AG09309 (cell line): ENCODE data around the gene TRAF4.

Source experiments
- DNase-seq: peaks from one replicate; pipeline ENCODE4 v3.0.0-alpha.2; 2010; ENCODE audit warnings: low read depth
- H3K4me3 ChIP-seq: 2 replicates; pipeline ENCODE4 v1.5.1; 2011; ENCODE audit warnings: mild to moderate bottlenecking, low read depth, low read length, moderate library complexity; ENCODE audit not compliant: control insufficient read depth
- TF ChIP-seq, protein P1 (sequence below): IDR thresholded peaks from 2 replicates; pipeline ENCODE4 v1.5.1; 2011; ENCODE audit warnings: mild to moderate bottlenecking, low read depth, low read length, inconsistent platforms; ENCODE audit not compliant: insufficient read depth, control insufficient read depth; ENCODE audit errors: missing control alignments

Gene TRAF4

DNA sequence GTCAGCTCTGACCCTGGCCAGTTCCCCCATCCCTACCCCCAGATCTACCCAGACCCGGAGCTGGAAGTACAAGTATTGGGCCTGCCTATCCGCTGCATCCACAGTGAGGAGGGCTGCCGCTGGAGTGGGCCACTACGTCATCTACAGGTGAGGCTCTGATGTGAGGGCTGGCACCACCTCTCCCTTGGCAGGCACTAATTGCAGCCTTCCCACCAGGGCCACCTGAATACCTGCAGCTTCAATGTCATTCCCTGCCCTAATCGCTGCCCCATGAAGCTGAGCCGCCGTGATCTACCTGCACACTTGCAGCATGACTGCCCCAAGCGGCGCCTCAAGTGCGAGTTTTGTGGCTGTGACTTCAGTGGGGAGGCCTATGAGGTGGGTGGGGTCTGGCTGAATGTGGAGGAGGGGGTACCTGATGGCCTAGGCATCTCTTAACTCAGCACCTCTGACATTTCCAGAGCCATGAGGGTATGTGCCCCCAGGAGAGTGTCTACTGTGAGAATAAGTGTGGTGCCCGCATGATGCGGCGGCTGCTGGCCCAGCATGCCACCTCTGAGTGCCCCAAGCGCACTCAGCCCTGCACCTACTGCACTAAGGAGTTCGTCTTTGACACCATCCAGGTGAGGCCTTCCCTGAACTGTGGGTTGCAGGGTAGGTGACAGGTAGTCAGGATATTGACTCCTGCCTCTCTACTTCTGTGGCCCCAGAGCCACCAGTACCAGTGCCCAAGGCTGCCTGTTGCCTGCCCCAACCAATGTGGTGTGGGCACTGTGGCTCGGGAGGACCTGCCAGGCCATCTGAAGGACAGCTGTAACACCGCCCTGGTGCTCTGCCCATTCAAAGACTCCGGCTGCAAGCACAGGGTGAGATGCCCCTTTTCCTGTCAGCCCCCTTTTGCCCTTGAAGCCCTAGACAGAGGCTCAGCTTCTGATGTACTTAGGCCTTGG lies 4.3 kb downstream of the TRAF4 start:
- DNase-seq, result no peak
- TF ChIP-seq, protein P1, sequence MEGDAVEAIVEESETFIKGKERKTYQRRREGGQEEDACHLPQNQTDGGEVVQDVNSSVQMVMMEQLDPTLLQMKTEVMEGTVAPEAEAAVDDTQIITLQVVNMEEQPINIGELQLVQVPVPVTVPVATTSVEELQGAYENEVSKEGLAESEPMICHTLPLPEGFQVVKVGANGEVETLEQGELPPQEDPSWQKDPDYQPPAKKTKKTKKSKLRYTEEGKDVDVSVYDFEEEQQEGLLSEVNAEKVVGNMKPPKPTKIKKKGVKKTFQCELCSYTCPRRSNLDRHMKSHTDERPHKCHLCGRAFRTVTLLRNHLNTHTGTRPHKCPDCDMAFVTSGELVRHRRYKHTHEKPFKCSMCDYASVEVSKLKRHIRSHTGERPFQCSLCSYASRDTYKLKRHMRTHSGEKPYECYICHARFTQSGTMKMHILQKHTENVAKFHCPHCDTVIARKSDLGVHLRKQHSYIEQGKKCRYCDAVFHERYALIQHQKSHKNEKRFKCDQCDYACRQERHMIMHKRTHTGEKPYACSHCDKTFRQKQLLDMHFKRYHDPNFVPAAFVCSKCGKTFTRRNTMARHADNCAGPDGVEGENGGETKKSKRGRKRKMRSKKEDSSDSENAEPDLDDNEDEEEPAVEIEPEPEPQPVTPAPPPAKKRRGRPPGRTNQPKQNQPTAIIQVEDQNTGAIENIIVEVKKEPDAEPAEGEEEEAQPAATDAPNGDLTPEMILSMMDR, result no peak
- no peak overlapping the region for H3K4me3 ChIP-seq

DNA sequence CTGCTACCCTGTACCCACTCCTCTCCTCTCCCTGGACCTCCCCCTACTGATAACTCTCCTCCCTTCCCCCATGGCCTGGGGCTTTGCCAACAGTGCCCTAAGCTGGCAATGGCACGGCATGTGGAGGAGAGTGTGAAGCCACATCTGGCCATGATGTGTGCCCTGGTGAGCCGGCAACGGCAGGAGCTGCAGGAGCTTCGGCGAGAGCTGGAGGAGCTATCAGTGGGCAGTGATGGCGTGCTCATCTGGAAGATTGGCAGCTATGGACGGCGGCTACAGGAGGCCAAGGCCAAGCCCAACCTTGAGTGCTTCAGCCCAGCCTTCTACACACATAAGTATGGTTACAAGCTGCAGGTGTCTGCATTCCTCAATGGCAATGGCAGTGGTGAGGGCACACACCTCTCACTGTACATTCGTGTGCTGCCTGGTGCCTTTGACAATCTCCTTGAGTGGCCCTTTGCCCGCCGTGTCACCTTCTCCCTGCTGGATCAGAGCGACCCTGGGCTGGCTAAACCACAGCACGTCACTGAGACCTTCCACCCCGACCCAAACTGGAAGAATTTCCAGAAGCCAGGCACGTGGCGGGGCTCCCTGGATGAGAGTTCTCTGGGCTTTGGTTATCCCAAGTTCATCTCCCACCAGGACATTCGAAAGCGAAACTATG lies 5.2 kb downstream of the TRAF4 start:
- no peak for DNase-seq
- TF ChIP-seq, protein P1, result no peak

DNA sequence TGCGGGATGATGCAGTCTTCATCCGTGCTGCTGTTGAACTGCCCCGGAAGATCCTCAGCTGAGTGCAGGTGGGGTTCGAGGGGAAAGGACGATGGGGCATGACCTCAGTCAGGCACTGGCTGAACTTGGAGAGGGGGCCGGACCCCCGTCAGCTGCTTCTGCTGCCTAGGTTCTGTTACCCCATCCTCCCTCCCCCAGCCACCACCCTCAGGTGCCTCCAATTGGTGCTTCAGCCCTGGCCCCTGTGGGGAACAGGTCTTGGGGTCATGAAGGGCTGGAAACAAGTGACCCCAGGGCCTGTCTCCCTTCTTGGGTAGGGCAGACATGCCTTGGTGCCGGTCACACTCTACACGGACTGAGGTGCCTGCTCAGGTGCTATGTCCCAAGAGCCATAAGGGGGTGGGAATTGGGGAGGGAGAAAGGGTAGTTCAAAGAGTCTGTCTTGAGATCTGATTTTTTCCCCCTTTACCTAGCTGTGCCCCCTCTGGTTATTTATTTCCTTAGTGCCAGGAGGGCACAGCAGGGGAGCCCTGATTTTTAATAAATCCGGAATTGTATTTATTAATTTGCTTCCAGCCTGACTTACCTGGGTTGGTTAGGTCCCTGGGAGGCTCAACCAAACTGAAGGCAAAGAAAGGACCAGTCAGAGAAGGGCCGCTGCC lies 5.8 kb downstream of the TRAF4 start:
- no peak for DNase-seq
- TF ChIP-seq, protein P1, result no peak
- no peak overlapping the region for H3K4me3 ChIP-seq

More for the DNA sequence above, 5.2 kb downstream of the TRAF4 start:
- H3K4me3 ChIP-seq, result no peak overlapping the region

DNA sequence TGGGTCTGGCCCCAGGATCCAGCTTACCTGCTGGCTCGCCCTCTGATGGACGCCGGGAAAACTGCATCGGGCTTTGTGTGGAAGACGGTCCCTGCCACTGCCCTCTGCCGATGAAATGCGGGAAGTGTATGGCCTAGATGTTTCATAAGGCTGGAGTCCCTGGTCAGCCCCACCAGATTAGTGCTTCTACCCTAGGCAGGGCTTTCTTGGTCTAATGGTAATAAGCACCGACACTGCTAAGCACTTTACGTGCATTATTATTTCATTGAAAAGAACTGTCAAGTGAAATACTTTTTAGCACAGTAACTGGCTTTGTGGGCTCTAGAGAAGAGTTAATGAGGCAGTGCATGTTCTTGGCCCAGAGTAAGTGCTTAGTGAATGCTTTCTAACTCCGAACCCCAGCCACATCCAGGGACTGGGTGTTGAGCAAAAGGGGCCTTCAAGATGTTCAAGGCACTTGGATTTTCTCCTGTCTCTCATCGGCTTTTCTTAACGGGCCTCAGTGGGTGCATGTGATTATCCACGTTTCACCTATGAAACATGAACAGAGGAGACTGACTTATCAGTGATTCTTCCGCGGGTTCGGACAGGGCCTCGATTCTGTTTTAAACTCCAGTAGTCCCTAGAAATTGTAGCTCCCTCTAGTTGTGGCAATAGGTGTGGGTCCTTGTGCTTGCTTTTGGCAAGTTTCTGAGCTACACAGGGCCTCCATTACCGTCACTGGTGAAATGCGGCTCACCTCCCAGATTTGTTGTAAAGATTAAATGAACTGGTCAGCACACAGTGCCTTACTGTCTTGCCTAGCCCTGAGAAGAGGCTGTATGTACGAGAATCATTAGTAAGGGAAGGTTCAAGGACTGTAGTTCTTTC lies 6.6 kb downstream of the TRAF4 start:
- DNase-seq, result peak; percentile 67
- no peak overlapping the region for H3K4me3 ChIP-seq
- TF ChIP-seq, protein P1, result peak; percentile 100

DNA sequence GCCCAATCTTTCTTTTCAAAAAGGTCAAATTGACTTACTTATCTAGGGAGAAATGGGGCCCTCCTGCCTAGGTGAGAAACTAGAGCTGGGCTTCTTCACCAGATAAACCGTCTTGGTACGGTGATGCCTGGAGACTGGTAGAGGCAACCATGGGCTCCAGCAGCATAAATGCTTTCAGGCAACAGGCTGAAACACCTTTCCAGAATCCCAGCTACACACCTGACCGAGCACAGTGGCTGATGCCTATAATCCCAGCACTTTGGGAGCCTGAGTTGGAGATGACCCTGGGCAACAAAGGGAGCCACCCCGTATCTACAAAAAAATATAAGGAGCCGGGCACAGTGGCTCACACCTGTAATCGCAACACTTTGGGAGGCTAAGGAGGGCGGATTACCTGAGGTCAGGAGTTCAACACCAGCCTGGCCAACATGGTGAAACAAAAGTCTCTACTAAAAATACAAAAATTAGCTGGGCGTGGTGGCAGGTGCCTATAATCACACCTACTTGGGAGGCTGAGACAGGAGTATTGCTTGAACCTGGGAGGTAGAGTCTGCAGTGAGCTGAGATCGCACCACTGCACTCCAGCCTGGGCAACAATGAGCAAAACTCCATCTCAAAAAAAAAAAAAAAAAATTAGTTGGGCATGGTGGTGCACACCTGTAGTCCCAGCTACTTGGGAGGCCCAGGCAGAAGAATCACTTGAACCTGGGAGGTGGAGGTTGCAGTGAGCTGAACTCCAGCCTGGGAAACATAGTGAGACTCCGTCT lies 8.0 kb downstream of the TRAF4 start:
- TF ChIP-seq, protein P1, result no peak
- H3K4me3 ChIP-seq, result no peak overlapping the region
- DNase-seq, result no peak
